ENCODE data around the gene WWOX. TPM values are rescaled to one million over a fixed set of nuclear protein-coding genes. Genes with fewer than 3 reads are reported as not detected.

Gene WWOX
- total RNA-seq, 1 donor from 2014 or later: 43.2 TPM

DNA sequence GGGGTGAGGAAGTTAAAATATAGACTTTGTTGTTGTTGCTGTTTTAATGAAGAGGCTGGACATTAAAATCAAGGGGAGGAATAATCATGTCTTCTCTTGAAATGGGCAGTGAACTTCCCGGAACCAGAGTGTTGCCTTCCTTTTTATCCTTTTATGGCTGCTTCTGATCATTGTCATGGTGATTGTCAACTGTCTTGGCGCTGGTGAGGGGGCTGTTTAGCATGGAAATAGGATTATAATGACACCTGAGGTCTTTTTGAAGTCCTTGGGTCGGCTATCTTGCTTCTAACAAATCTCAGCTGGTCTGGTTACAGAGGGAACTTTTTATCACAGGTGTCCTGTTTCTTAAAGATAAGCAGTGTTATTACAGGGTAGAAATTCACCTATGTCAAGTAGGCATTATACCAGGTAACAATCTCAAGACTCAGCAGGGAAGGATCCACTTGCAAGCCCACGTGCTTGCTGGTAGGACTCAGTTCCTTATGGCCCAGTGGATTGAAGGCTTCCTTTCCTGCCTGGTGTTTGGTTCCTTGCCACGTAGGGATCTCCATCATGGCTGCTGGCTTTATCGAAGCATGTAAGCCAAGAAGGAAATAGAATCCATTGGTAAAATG is 349.3 kb downstream of the WWOX start:
- no peak for DNase-seq (ENCODE audit: low spot score, unreplicated experiment)
- no peak overlapping the region for H3K27ac Mint-ChIP-seq

DNA sequence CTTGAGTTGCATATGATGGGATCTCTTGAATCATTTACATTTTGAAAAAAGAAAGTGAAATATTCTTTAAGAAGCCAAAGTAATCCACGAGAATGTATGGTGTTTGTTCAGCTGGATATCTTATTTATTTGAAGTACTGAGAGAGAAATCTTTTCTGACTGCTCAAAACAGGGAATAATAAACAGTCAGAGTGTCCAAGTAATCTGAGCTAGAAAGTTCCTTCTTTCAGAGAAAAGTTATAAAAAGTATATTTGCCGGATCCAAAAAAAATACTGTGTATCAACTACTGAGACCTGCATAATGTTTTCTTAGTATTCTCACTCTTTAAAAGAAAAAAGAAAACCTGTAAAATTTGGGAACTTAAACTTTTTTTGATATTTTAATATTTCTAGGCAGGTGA is 350.8 kb downstream of the WWOX start:
- Mint-ChIP-seq H3K4me1 (ENCODE audit: low read depth) (peaks cover 17% of the 10 kb centered on the region), H3K4me3 (ENCODE audit: low read depth) (no peak overlapping the region), H3K27ac (no peak overlapping the region), H3K9me3 (ENCODE audit: low read depth) (no peaks in the 10 kb centered on the region), H3K27me3 (no peaks in the 10 kb centered on the region), H3K36me3 (ENCODE audit: insufficient read depth) (no peaks in the 10 kb centered on the region)
- TF ChIP-seq, protein P1, sequence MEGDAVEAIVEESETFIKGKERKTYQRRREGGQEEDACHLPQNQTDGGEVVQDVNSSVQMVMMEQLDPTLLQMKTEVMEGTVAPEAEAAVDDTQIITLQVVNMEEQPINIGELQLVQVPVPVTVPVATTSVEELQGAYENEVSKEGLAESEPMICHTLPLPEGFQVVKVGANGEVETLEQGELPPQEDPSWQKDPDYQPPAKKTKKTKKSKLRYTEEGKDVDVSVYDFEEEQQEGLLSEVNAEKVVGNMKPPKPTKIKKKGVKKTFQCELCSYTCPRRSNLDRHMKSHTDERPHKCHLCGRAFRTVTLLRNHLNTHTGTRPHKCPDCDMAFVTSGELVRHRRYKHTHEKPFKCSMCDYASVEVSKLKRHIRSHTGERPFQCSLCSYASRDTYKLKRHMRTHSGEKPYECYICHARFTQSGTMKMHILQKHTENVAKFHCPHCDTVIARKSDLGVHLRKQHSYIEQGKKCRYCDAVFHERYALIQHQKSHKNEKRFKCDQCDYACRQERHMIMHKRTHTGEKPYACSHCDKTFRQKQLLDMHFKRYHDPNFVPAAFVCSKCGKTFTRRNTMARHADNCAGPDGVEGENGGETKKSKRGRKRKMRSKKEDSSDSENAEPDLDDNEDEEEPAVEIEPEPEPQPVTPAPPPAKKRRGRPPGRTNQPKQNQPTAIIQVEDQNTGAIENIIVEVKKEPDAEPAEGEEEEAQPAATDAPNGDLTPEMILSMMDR (IDR thresholded peaks at IDR 0.05; ENCODE audit: unreplicated experiment): no peak
- no peak for DNase-seq (ENCODE audit: low spot score, unreplicated experiment)

More for the DNA sequence above, 349.3 kb downstream of the WWOX start:
- Mint-ChIP-seq H3K4me3 (ENCODE audit: low read depth) (no peak overlapping the region), H3K36me3 (ENCODE audit: insufficient read depth) (no peaks in the 10 kb centered on the region), H3K9me3 (ENCODE audit: low read depth) (no peaks in the 10 kb centered on the region), H3K4me1 (ENCODE audit: low read depth) (peaks cover 22% of the 10 kb centered on the region), H3K27me3 (no peaks in the 10 kb centered on the region)
- TF ChIP-seq, protein P1 (IDR thresholded peaks at IDR 0.05; ENCODE audit: unreplicated experiment): no peak

DNA sequence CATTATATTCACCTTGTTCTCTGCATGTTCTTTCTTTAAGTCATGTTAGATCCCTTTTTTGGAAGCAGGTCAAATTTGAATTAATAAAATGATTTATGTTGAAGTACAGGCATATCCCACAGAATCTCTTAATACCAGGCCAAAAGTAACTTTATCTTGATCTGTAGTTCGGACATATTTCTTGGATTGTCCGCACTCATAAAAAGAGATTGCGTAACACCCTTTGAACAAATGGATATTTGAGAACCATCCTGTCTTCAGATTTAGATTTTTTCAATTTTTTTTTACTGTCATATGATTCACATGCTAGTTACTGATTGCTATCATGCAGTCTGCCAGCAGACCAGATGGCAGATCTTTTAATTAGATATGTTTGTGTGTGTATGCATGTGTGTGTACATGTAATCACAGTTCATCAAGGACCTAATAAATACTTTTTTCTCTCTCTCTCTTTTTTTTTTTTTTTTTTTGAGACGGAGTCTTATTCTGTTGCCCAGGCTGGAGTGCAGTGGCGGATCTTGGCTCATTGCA is 352.6 kb downstream of the WWOX start:
- Mint-ChIP-seq H3K27me3 (no peaks in the 10 kb centered on the region), H3K36me3 (ENCODE audit: insufficient read depth) (no peaks in the 10 kb centered on the region), H3K9me3 (ENCODE audit: low read depth) (no peaks in the 10 kb centered on the region), H3K4me3 (ENCODE audit: low read depth) (no peak overlapping the region), H3K27ac (no peak overlapping the region), H3K4me1 (ENCODE audit: low read depth) (peaks cover 17% of the 10 kb centered on the region)
- no peak for DNase-seq (ENCODE audit: low spot score, unreplicated experiment)
- TF ChIP-seq, protein P1 (IDR thresholded peaks at IDR 0.05; ENCODE audit: unreplicated experiment): no peak

DNA sequence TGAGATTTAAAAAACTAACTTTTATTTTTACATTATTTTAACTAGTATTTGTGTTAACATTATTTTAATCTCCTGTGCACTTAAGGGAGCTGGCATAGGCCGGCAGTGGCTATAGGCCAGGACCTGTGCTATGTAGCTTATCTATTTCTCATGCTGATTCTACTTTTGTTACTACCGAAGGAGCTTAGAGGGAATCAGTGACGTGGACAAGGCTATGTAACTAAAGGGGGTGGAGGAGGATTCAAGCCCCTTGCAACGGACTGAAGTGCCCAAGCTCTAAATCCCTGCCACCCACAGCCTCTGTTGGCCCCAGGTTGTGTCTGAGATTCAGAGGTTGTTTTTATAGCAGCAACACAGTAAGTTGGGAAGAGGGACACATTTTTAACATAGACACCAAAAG is 356.4 kb downstream of the WWOX start:
- no peaks in the 10 kb centered on the region for H3K27me3 Mint-ChIP-seq
- peaks cover 9% of the 10 kb centered on the region for H3K4me1 Mint-ChIP-seq (ENCODE audit: low read depth)
- no peak overlapping the region for H3K27ac Mint-ChIP-seq
- H3K4me3 Mint-ChIP-seq (ENCODE audit: low read depth): no peak overlapping the region
- DNase-seq (ENCODE audit: low spot score, unreplicated experiment): no peak
- H3K36me3 Mint-ChIP-seq (ENCODE audit: insufficient read depth): no peaks in the 10 kb centered on the region
- no peaks in the 10 kb centered on the region for H3K9me3 Mint-ChIP-seq (ENCODE audit: low read depth)
- TF ChIP-seq, protein P1 (IDR thresholded peaks at IDR 0.05; ENCODE audit: unreplicated experiment): no peak

DNA sequence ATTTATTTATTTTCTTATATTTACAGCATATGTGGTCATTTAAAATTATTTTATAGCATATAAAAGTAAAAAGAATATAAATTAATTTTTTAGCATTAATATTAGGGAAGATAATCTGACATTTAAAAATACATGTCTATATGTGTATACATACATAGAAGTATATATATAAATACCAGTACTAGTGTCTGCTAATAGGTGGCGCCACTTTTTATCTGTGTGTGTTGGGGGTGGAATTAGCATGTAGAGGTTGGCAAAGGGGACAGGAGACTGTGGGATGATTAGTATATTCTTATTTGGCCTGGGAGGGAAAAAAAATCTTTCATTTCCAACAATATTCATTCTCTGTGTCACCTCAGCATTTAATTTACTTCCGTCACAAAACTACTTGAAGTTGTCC is 359.1 kb downstream of the WWOX start:
- DNase-seq (ENCODE audit: low spot score, unreplicated experiment): no peak
- H3K27ac Mint-ChIP-seq: no peak overlapping the region
- no peaks in the 10 kb centered on the region for H3K36me3 Mint-ChIP-seq (ENCODE audit: insufficient read depth)
- no peaks in the 10 kb centered on the region for H3K9me3 Mint-ChIP-seq (ENCODE audit: low read depth)
- no peak overlapping the region for H3K4me3 Mint-ChIP-seq (ENCODE audit: low read depth)
- TF ChIP-seq, protein P1 (IDR thresholded peaks at IDR 0.05; ENCODE audit: unreplicated experiment): peak; percentile 32
- peaks cover 29% of the 10 kb centered on the region for H3K4me1 Mint-ChIP-seq (ENCODE audit: low read depth)
- H3K27me3 Mint-ChIP-seq: no peaks in the 10 kb centered on the region
